ENCODE measurements around the gene SOX12.
A peak's percentile ranks its signal among the peaks of the same experiment; 100 is the strongest.
"Not testable (repeated sequence)": the region's sequence is repeated elsewhere in the genome, so short reads cannot be mapped to it uniquely, and the experiment has no call there.

Gene SOX12

DNA sequence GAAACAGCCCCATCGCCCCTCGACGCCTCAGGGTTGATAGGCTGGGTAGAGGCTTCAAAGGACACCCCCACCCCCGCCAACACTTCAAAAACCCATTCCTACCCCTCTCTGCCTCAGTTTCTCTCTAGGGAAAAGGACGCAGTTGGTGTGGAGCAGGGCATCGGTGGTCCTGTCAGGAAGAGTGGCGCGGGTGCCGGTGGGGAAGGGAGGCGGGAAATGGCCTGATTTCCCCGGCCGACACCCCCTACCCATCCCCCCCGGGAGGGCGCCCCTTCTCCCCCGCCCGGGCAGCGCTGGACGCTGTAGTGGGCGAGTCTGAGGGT lies 21.9 kb downstream of the SOX12 start:
- Histone ChIP-seq H3K27ac (ENCODE audit: insufficient read depth, low read depth, low read length, poor library complexity, severe bottlenecking) (peak overlapping the region; percentile 77), H3K4me1 (ENCODE audit: control insufficient read depth, insufficient read depth, low read length) (peaks cover 9% of the 10 kb centered on the region), H3K36me3 (ENCODE audit: control insufficient read depth, insufficient read depth, low read length) (no peaks in the 10 kb centered on the region), H3K9me3 (ENCODE audit: control insufficient read depth, low read length) (no peaks in the 10 kb centered on the region), H3K4me3 (ENCODE audit: insufficient read depth, low read depth, low read length) (peak overlapping the region; percentile 78), H3K27me3 (ENCODE audit: control insufficient read depth, insufficient read depth, low read length, poor library complexity, severe bottlenecking) (peaks cover 3% of the 10 kb centered on the region)
- 0% methylated on average over 17 to 19 of the region's 19 CpGs for WGBS, 2 experiments

DNA sequence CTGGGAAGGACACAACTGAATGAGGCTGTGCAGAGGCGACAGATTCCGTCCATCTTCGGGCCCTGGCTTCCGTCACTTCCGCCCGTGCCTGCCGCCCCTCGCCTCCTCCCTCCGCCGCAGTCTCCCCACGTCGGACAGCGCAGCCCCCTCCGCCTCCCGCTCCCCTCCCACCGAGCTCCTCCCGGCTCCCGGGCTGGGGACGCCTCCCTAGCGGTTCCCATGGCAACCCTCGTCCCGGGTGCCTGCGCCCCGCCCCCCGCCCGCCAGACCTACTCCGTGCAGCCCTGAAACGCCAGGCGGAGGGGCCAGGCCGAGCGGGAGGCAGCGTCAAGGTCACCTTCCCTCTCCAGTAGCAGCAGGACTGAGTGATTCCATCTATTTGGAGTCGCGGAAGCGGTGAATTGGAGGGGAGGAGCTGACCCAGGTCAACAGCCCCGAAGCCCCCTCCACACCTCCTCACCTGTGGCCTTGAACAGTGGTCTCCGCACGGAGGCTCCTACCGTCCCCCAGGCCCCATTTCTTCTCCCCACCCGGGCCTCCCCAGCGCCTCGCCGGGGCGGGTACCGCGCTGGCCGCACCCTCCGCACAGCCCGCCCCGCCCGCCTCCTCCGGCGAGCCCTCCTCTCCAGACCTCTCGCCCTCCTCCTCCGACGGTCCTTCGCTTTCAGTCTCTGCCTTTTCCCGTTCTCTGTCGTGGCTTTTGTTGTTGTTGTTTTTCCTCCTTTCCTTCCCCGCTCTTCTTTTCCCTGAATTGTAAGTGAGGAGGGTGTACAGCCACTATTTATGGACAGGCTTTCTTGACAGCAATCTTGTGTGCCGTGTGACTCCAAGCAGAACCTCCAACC lies 22.5 kb downstream of the SOX12 start:
- H3K9me3 ChIP-seq (ENCODE audit: control insufficient read depth, low read length) = no peaks in the 10 kb centered on the region
- WGBS, 2 experiments = 0% methylated on average over 57 to 61 of the region's 61 CpGs

DNA sequence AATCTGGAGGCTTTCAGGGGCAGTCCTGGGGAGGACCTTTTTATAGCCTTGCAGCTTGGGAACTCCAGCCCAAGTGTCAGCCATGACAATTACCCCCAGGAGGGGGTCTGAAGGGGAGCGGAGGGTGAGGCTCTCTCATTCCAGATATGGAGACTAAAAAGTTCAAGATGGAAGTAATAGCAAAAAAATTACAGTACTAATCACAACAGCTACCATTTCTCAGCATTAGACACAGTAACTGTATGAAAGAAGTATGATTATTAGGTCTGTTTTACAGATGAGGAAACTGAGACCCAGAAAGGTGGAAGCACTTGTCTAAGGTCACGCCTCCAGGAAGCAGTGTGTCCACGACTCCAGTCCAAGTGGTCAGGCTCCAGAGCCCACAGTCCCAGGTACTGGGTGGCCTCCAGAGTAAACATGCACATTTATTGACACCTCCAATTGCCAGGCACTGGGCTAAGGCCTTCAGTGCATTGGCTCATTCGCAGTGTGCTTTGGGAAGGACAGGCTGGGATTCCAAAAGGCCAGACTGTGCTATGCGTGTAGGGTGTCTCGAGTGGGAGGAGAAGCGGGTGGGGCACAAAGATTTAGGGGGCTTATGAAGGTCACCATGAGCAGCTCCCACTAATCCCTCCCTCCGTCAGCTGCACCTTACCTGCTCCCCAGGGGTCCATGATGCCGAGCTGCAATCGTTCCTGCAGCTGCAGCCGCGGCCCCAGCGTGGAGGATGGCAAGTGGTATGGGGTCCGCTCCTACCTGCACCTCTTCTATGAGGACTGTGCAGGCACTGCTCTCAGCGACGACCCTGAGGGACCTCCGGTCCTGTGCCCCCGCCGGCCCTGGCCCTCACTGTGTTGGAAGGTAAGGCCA lies 23.9 kb downstream of the SOX12 start:
- 91 to 95% methylated on average over 18 of the region's 19 CpGs for WGBS, 2 experiments
- no peak overlapping the region for H3K27ac ChIP-seq (ENCODE audit: insufficient read depth, low read depth, low read length, poor library complexity, severe bottlenecking)
- peaks cover 3% of the 10 kb centered on the region for H3K27me3 ChIP-seq (ENCODE audit: control insufficient read depth, insufficient read depth, low read length, poor library complexity, severe bottlenecking)
- no peaks in the 10 kb centered on the region for H3K9me3 ChIP-seq (ENCODE audit: control insufficient read depth, low read length)
- H3K36me3 ChIP-seq (ENCODE audit: control insufficient read depth, insufficient read depth, low read length) = no peaks in the 10 kb centered on the region
- peaks cover 9% of the 10 kb centered on the region for H3K4me1 ChIP-seq (ENCODE audit: control insufficient read depth, insufficient read depth, low read length)
- H3K4me3 ChIP-seq (ENCODE audit: insufficient read depth, low read depth, low read length) = no peak overlapping the region

More for the DNA sequence above, 22.5 kb downstream of the SOX12 start:
- Histone ChIP-seq H3K4me1 (ENCODE audit: control insufficient read depth, insufficient read depth, low read length) (peaks cover 9% of the 10 kb centered on the region), H3K36me3 (ENCODE audit: control insufficient read depth, insufficient read depth, low read length) (no peaks in the 10 kb centered on the region), H3K27me3 (ENCODE audit: control insufficient read depth, insufficient read depth, low read length, poor library complexity, severe bottlenecking) (peaks cover 3% of the 10 kb centered on the region), H3K4me3 (ENCODE audit: insufficient read depth, low read depth, low read length) (peak overlapping the region; percentile 78), H3K27ac (ENCODE audit: insufficient read depth, low read depth, low read length, poor library complexity, severe bottlenecking) (peak overlapping the region; percentile 59)

DNA sequence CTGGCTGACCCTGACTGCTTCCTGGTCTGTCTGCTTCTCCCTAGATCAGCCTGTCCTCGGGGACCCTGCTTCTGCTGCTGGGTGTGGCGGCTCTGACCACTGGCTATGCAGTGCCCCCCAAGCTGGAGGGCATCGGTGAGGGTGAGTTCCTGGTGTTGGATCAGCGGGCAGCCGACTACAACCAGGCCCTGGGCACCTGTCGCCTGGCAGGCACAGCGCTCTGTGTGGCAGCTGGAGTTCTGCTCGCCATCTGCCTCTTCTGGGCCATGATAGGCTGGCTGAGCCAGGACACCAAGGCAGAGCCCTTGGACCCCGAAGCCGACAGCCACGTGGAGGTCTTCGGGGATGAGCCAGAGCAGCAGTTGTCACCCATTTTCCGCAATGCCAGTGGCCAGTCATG lies 27.8 kb downstream of the SOX12 start:
- Histone ChIP-seq H3K9me3 (ENCODE audit: control insufficient read depth, low read length) (no peaks in the 10 kb centered on the region), H3K36me3 (ENCODE audit: control insufficient read depth, insufficient read depth, low read length) (no peaks in the 10 kb centered on the region), H3K4me3 (ENCODE audit: insufficient read depth, low read depth, low read length) (no peak overlapping the region), H3K4me1 (ENCODE audit: control insufficient read depth, insufficient read depth, low read length) (peaks cover 5% of the 10 kb centered on the region), H3K27ac (ENCODE audit: insufficient read depth, low read depth, low read length, poor library complexity, severe bottlenecking) (no peak overlapping the region), H3K27me3 (ENCODE audit: control insufficient read depth, insufficient read depth, low read length, poor library complexity, severe bottlenecking) (peaks cover 3% of the 10 kb centered on the region)
- WGBS, 2 experiments = 92 to 94% methylated on average over 13 of the region's 13 CpGs

DNA sequence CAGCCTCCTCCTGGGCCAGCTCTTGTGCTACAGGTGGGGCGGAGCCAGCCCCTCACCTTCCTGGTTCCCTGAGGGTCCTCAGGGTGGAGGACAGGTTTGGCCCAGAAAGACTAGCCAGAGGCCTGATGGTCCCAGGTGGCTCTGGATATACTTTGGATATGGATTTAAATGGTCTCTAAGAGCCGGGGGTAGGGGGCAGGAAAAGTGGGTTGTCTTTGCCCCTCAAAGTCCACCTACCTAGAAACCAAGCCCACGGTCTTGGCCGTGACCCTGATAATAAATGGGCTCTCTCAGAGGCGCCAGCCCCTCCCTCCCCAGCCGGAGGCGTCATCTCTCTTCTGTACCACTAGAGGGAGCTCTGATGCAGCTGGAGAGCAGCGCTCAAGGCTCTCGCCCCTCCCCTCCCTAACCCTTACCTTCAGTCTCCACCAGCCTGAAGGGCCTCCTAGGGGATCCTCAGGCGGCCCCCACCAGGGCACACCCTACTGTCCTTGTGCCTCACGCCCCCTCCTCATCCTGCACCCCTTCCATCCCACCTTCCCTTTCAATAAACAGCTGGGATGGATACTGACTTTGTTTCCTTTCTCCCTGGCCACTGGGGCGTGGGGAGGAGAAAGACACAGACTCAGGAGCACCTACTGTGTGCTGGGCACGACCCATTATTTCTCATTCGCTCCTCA lies 29.1 kb downstream of the SOX12 start:
- Histone ChIP-seq H3K4me3 (ENCODE audit: insufficient read depth, low read depth, low read length) (no peak overlapping the region), H3K27me3 (ENCODE audit: control insufficient read depth, insufficient read depth, low read length, poor library complexity, severe bottlenecking) (no peaks in the 10 kb centered on the region), H3K36me3 (ENCODE audit: control insufficient read depth, insufficient read depth, low read length) (no peaks in the 10 kb centered on the region), H3K4me1 (ENCODE audit: control insufficient read depth, insufficient read depth, low read length) (no peaks in the 10 kb centered on the region), H3K27ac (ENCODE audit: insufficient read depth, low read depth, low read length, poor library complexity, severe bottlenecking) (no peak overlapping the region), H3K9me3 (ENCODE audit: control insufficient read depth, low read length) (no peaks in the 10 kb centered on the region)
- WGBS, 2 experiments = 24 to 27% methylated on average over 14 of the region's 14 CpGs

DNA sequence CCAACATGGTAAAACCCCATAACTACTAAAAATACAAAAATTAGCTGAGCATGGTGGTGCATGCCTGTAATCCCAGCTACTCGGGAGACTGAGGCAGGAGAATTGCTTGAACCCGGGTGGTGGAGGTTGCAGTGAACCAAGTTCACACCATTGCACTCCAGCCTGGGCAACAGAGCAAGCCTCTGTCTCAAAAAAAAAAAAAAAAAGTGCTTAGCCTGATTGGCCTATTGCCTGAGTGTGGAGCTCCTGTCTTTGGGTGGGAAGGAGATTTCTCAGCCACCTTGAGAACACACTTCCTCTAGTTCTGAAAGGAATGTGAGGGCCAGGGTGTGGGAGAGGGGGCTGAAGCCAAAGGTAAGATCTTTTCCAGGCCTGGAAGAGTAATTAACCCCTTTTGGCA lies 30.8 kb downstream of the SOX12 start:
- 92 to 100% methylated on average over 2 of the region's 2 CpGs for WGBS, 2 experiments
- H3K4me1 ChIP-seq (ENCODE audit: control insufficient read depth, insufficient read depth, low read length); H3K27ac ChIP-seq (ENCODE audit: insufficient read depth, low read depth, low read length, poor library complexity, severe bottlenecking); H3K4me3 ChIP-seq (ENCODE audit: insufficient read depth, low read depth, low read length); H3K9me3 ChIP-seq (ENCODE audit: control insufficient read depth, low read length); H3K36me3 ChIP-seq (ENCODE audit: control insufficient read depth, insufficient read depth, low read length); H3K27me3 ChIP-seq (ENCODE audit: control insufficient read depth, insufficient read depth, low read length, poor library complexity, severe bottlenecking): not testable (repeated sequence)

DNA sequence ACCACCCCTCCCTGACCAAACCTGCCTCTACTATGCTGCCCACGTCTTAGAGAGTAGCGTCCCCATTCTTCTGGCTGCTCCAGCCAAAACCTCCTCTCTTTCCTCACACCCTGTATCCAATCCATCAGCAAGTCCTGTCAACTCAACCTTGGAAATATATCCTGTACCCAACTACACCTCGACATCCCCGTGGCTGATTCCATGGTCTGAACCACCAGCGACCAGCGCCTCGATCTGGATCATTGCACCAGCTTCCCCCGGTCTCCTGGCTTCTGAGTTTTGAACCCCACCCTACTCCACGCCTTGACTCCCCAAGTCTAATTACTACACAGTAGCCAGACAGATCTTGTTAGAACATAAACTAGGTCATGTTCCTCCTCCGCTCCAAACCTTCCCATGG lies 31.4 kb downstream of the SOX12 start:
- H3K27ac ChIP-seq (ENCODE audit: insufficient read depth, low read depth, low read length, poor library complexity, severe bottlenecking) = no peak overlapping the region
- H3K4me1 ChIP-seq (ENCODE audit: control insufficient read depth, insufficient read depth, low read length) = no peaks in the 10 kb centered on the region
- WGBS, 2 experiments = 93 to 94% methylated on average over 10 of the region's 10 CpGs
- H3K27me3 ChIP-seq (ENCODE audit: control insufficient read depth, insufficient read depth, low read length, poor library complexity, severe bottlenecking) = no peaks in the 10 kb centered on the region
- H3K4me3 ChIP-seq (ENCODE audit: insufficient read depth, low read depth, low read length) = no peak overlapping the region
- H3K36me3 ChIP-seq (ENCODE audit: control insufficient read depth, insufficient read depth, low read length) = no peaks in the 10 kb centered on the region
- no peaks in the 10 kb centered on the region for H3K9me3 ChIP-seq (ENCODE audit: control insufficient read depth, low read length)

DNA sequence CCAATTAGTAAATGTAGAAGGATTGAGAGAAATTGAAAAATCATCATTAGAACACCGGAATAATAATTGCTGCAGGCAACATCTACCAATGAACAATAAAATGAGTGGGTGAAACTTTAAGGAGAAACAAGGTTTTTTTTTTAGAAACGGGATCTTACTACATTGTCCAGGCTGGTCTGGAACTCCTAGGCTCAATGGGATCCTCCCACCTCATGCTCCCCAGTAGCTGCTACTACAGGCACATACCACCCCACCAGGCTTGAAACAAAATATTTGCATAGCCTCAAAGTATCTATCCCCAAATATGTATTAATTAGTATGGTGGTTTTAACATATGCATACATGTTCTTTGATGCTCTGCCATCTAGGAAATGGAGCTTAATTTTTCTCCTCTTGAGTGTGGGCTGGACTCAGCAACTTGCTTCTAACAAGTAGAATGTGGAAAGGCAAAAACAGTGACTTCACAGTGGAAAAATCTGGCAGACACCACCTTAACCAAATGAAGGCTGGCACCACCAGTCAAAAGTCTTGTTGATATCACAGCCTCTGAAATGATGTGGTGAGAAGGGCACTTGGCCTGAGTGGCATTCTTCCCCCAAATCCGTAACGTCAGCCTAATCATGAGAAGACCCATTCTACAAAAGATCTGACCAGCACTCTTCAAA lies 33.7 kb downstream of the SOX12 start:
- WGBS, 2 experiments = 88 to 92% methylated on average over 4 of the region's 4 CpGs
- H3K9me3 ChIP-seq (ENCODE audit: control insufficient read depth, low read length) = no peaks in the 10 kb centered on the region
- no peaks in the 10 kb centered on the region for H3K36me3 ChIP-seq (ENCODE audit: control insufficient read depth, insufficient read depth, low read length)
- no peak overlapping the region for H3K4me3 ChIP-seq (ENCODE audit: insufficient read depth, low read depth, low read length)
- H3K4me1 ChIP-seq (ENCODE audit: control insufficient read depth, insufficient read depth, low read length) = no peaks in the 10 kb centered on the region
- H3K27ac ChIP-seq (ENCODE audit: insufficient read depth, low read depth, low read length, poor library complexity, severe bottlenecking) = no peak overlapping the region
- H3K27me3 ChIP-seq (ENCODE audit: control insufficient read depth, insufficient read depth, low read length, poor library complexity, severe bottlenecking) = no peaks in the 10 kb centered on the region

DNA sequence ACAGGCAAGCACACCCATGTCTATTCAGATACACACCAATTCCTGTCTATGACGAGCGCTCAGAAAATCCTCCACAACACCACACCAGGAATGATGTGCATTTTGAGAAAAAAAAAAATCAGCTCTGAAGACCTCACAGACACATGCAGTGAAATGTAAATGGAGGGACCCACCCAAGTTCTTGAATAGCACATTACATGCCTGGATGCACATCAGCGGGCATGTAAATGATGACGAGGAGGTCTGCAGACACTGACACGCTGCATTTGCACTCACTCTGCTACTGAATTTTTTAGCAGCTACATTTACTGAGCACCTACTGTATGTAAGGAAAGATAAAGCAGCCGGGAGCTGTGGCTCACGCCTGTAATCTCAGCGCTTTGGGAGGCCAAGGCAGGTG lies 36.2 kb downstream of the SOX12 start:
- H3K9me3 ChIP-seq (ENCODE audit: control insufficient read depth, low read length) = no peaks in the 10 kb centered on the region
- WGBS, 2 experiments = 86 to 87% methylated on average over 8 of the region's 8 CpGs
- H3K4me3 ChIP-seq (ENCODE audit: insufficient read depth, low read depth, low read length) = no peak overlapping the region
- H3K27me3 ChIP-seq (ENCODE audit: control insufficient read depth, insufficient read depth, low read length, poor library complexity, severe bottlenecking) = no peaks in the 10 kb centered on the region
- H3K36me3 ChIP-seq (ENCODE audit: control insufficient read depth, insufficient read depth, low read length) = no peaks in the 10 kb centered on the region
- no peaks in the 10 kb centered on the region for H3K4me1 ChIP-seq (ENCODE audit: control insufficient read depth, insufficient read depth, low read length)
- H3K27ac ChIP-seq (ENCODE audit: insufficient read depth, low read depth, low read length, poor library complexity, severe bottlenecking) = no peak overlapping the region
